CD14-positive monocyte (primary cell): ENCODE measurements around the gene PCAT7. TPM values are rescaled to one million over a fixed set of nuclear protein-coding genes. Genes with fewer than 3 reads are reported as not detected.

Experiments
- DNase-seq, 3 donors: peaks; one replicate each; pipeline ENCODE4 v3.0.0-alpha.2; 2011 to 2022
- H2AFZ ChIP-seq: 2 replicates; pipeline ENCODE4 v1.6.0; 2012; ENCODE audit warnings: mild to moderate bottlenecking, low read depth, low read length, inconsistent platforms; ENCODE audit not compliant: insufficient read depth, poor library complexity, severe bottlenecking
- H3K27ac ChIP-seq, 2 donors: 1 replicate in 1 of 2; 2 replicates in 1 of 2; pipeline ENCODE4 v1.5.1; 2012 to 2013; ENCODE audit warnings: low read length in 2 of 2, control low read depth in 1 of 2, inconsistent platforms in 1 of 2, low read depth in 1 of 2, mild to moderate bottlenecking in 1 of 2
- H3K27me3 ChIP-seq, 2 donors: one replicate each; pipeline versions ENCODE4 v1.6.0 to v1.6.1; 2011 to 2013; ENCODE audit warnings: low read length in 2 of 2; ENCODE audit not compliant: control insufficient read depth in 2 of 2, insufficient read depth in 2 of 2
- H3K36me3 ChIP-seq, 2 donors: replicated peaks in 1 of 2; 1 replicate in 1 of 2; 2 replicates in 1 of 2; pipeline versions ENCODE4 v1.5.1 to v1.6.1; 2012 to 2013; ENCODE audit warnings: low read length in 2 of 2, control low read depth in 1 of 2, inconsistent platforms in 1 of 2, mild to moderate bottlenecking in 1 of 2; ENCODE audit not compliant: insufficient read depth in 2 of 2, control insufficient read depth in 1 of 2
- H3K4me1 ChIP-seq, 2 donors: 1 replicate in 1 of 2; 2 replicates in 1 of 2; pipeline versions ENCODE4 v1.5.1 to v1.6.1; 2012 to 2013; ENCODE audit warnings: low read length in 2 of 2, control low read depth in 1 of 2, inconsistent platforms in 1 of 2, mild to moderate bottlenecking in 1 of 2, moderate library complexity in 1 of 2; ENCODE audit not compliant: insufficient read depth in 2 of 2, control insufficient read depth in 1 of 2
- H3K4me2 ChIP-seq: replicated peaks from 2 replicates; pipeline ENCODE3; 2012; ENCODE audit warnings: low read length, moderate library complexity, mild to moderate bottlenecking; ENCODE audit not compliant: poor library complexity, severe bottlenecking; ENCODE audit errors: extremely low read depth
- H3K4me3 ChIP-seq, 3 experiments: fragments of 200-600 bp in 1 of 3; sonication (generic) in 1 of 3; replicated peaks in 1 of 3; 1 replicate in 2 of 3; 2 replicates in 1 of 3; pipeline ENCODE4 v1.5.1; 2011 to 2013; ENCODE audit warnings: low read length in 3 of 3, mild to moderate bottlenecking in 3 of 3, control low read depth in 2 of 3, low read depth in 2 of 3, inconsistent platforms in 1 of 3, moderate library complexity in 1 of 3
- H3K79me2 ChIP-seq: 2 replicates; pipeline ENCODE4 v1.6.0; 2012; ENCODE audit warnings: mild to moderate bottlenecking, control low read depth, inconsistent platforms, low read length, moderate library complexity; ENCODE audit not compliant: insufficient read depth
- H3K9ac ChIP-seq: 2 replicates; pipeline ENCODE4 v1.6.0; 2017; ENCODE audit warnings: low read length, mild to moderate bottlenecking; ENCODE audit not compliant: insufficient read depth, poor library complexity, severe bottlenecking
- H3K9me3 ChIP-seq, 2 donors: replicated peaks in 1 of 2; 1 replicate in 1 of 2; 2 replicates in 1 of 2; pipeline versions ENCODE4 v1.5.1 to v1.6.1; 2012 to 2013; ENCODE audit warnings: low read length in 2 of 2, control low read depth in 1 of 2; ENCODE audit not compliant: control insufficient read depth in 1 of 2, insufficient read depth in 1 of 2
- H4K20me1 ChIP-seq: 2 replicates; pipeline ENCODE4 v1.6.0; 2012; ENCODE audit warnings: mild to moderate bottlenecking, low read length, control low read depth, moderate library complexity; ENCODE audit not compliant: insufficient read depth
- H3K27ac Mint-ChIP-seq, 7 donors: one replicate each; pipeline ENCODE4 v1.8.0; 2020; ENCODE audit warnings: mild to moderate bottlenecking in 7 of 7, mixed read lengths in 7 of 7, moderate library complexity in 6 of 7, inconsistent platforms in 2 of 7
- H3K27me3 Mint-ChIP-seq, 3 donors: one replicate each; pipeline ENCODE4 v1.8.0; 2021 to 2022; ENCODE audit warnings: low read depth in 3 of 3, mild to moderate bottlenecking in 3 of 3, mixed read lengths in 3 of 3, moderate library complexity in 3 of 3, inconsistent platforms in 1 of 3
- H3K36me3 Mint-ChIP-seq, 2 donors: one replicate each; pipeline ENCODE4 v1.8.0; 2020; ENCODE audit warnings: mixed read lengths in 2 of 2, inconsistent platforms in 1 of 2, mild to moderate bottlenecking in 1 of 2
- H3K4me1 Mint-ChIP-seq: one replicate; pipeline ENCODE4 v1.8.0; 2020; ENCODE audit warnings: mild to moderate bottlenecking, mixed read lengths
- H3K4me3 Mint-ChIP-seq, 2 donors: one replicate each; pipeline ENCODE4 v1.8.0; 2020; ENCODE audit warnings: mild to moderate bottlenecking in 2 of 2, mixed read lengths in 2 of 2, moderate library complexity in 1 of 2
- H3K9me3 Mint-ChIP-seq, 7 donors: one replicate each; pipeline ENCODE4 v1.8.0; 2020 to 2022; ENCODE audit warnings: mixed read lengths in 7 of 7, mild to moderate bottlenecking in 6 of 7, moderate library complexity in 6 of 7, inconsistent platforms in 2 of 7
- CTCF ChIP-seq: fragments of 200-600 bp; IDR thresholded peaks from one replicate; pipeline ENCODE4 v1.8.0; 2022; ENCODE audit warnings: antibody characterized with exemption, mild to moderate bottlenecking
- WGBS: methylation state at CpG from one replicate; pipeline ENCODE4 v1.1.5; 2013; ENCODE audit warnings: missing lambda C conversion rate; ENCODE audit not compliant: insufficient coverage; 5-methylcytosine and 5-hydroxymethylcytosine counted together
- intact Hi-C, 2 donors: fragments of 100-400 bp; cut with micrococcal nuclease; formaldehyde crosslinking; loops; one replicate each; pipeline versions ENCODE4 v1.15.0 to v1.15.1; 2023
- polyA plus RNA-seq, 3 donors: library from polyadenylated mRNA; depleted of rRNA in 1 of 3; unstranded in 2 of 3; stranded (reverse) in 1 of 3; fragments of 300-500 nt in 2 of 3; fragments of >200 nt in 1 of 3; fragmentation: Illumina TruSeq in 2 of 3; gene quantifications; 1 replicate in 2 of 3; 2 replicates in 1 of 3; pipeline ENCODE4 v1.2.3, GENCODE V29; 2012 to 2021

Gene PCAT7
- polyA plus RNA-seq, 3 donors = not detected

- DNase-seq = no peak
- H3K27ac Mint-ChIP-seq = no peak overlapping the region
- no peaks in the 10 kb centered on the region for H3K4me1 Mint-ChIP-seq
- H3K79me2 ChIP-seq = no peaks in the 10 kb centered on the region
- no peaks in the 10 kb centered on the region for H3K9me3 Mint-ChIP-seq
- H3K27me3 Mint-ChIP-seq = peaks cover 8 to 15% (median 8%) of the 10 kb centered on the region in 3 donors
- no peak overlapping the region for H3K9ac ChIP-seq
- no peaks in the 10 kb centered on the region for H3K9me3 ChIP-seq
- no peaks in the 10 kb centered on the region for H3K36me3 ChIP-seq
- no peaks in the 10 kb centered on the region for H3K4me1 ChIP-seq
- no peaks in the 10 kb centered on the region for H3K36me3 Mint-ChIP-seq
- no peak for TF ChIP-seq CTCF
- no peaks in the 10 kb centered on the region for H4K20me1 ChIP-seq
- no peak overlapping the region for H2AFZ ChIP-seq
- no peaks in the 10 kb centered on the region for H3K27me3 ChIP-seq
- WGBS = no CpG with 5 or more reads among the region's 1 CpG
- intact Hi-C loops = no loop called here
- H3K4me3 Mint-ChIP-seq = no peak overlapping the region
- H3K27ac ChIP-seq = no peak overlapping the region
- no peak overlapping the region for H3K4me2 ChIP-seq
- H3K4me3 ChIP-seq = no peak overlapping the region
Measured at GRCh38 chr9:94526271-94526670, 28.6 kb upstream of the PCAT7 start.

GRCh38 chr9:94526951-94527350 lies 27.9 kb upstream of the PCAT7 start:
- Histone ChIP-seq H2AFZ (no peak overlapping the region), H3K27ac (no peak overlapping the region), H3K9me3 (no peaks in the 10 kb centered on the region), H3K27me3 (no peaks in the 10 kb centered on the region), H3K9ac (no peak overlapping the region), H3K4me1 (no peaks in the 10 kb centered on the region), H3K36me3 (no peaks in the 10 kb centered on the region), H3K4me3 (no peak overlapping the region), H3K79me2 (no peaks in the 10 kb centered on the region), H4K20me1 (no peaks in the 10 kb centered on the region), H3K4me2 (no peak overlapping the region)
- Mint-ChIP-seq H3K9me3 (no peaks in the 10 kb centered on the region), H3K27me3 (peaks cover 10 to 11% (median 10%) of the 10 kb centered on the region in 3 donors), H3K4me3 (no peak overlapping the region), H3K4me1 (no peaks in the 10 kb centered on the region), H3K36me3 (no peaks in the 10 kb centered on the region), H3K27ac (no peak overlapping the region)
- DNase-seq = no peak
- intact Hi-C loops = no loop called here
- TF ChIP-seq CTCF = no peak
- WGBS = no CpG with 5 or more reads among the region's 1 CpG
